ENCODE measurements around the gene DENND1A.

GRCh38 chr9:123957731-123958130 lies 27.8 kb upstream of the DENND1A start:
- TF ChIP-seq POLR2AphosphoS5 (IDR thresholded peaks at IDR 0.05; ENCODE audit: borderline replicate concordance, low read depth, low read length) (no peak), EZH2 (IDR thresholded peaks at IDR 0.05) (no peak), FOXP2 (optimal IDR thresholded peaks at IDR 0.05; ENCODE audit: control extremely low read depth, extremely low read length, insufficient read depth) (no peak)
